Measurements from ENCODE around the gene MRGPRE.
A peak's percentile ranks its signal among the peaks of the same experiment; 100 is the strongest.
"Not testable (repeated sequence)": the region's sequence is repeated elsewhere in the genome, so short reads cannot be mapped to it uniquely, and the experiment has no call there.

Gene MRGPRE

GRCh38 chr11:3231851-3232744 is at the start of gene MRGPRE:
MRGPRE (minus strand) TSS chr11:3232417; CDS start chr11:3228799, 3,618 bp downstream.
- DNase-seq: peak in 1 of 2 experiments; percentile 61

GRCh38 chr11:3281146-3281545 is 48.9 kb upstream of the MRGPRE start:
- not testable (repeated sequence) for DNase-seq

DNA sequence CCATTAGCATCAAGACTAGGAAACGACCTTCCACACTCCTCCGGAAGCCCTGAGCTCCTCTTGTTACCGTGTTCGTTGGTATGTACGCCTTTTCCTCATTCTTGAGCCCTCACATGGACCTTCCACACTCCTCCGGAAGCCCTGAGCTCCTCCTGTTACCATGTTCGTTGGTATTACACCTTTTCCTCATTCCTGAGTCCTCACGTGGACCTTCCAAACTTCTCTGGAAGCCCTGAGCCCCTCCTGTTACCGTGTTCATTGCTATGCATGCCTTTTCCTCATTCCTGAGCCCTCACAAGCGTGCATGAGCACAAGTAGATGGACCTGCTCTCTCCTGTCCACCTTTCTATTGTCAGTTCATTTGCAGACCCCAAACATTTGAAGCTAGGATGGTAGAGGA is 48.4 kb upstream of the MRGPRE start:
- not testable (repeated sequence) for DNase-seq

GRCh38 chr11:3278922-3279321 is 46.7 kb upstream of the MRGPRE start:
- not testable (repeated sequence) for DNase-seq

GRCh38 chr11:3273629-3274028 is 41.4 kb upstream of the MRGPRE start:
- not testable (repeated sequence) for DNase-seq

DNA sequence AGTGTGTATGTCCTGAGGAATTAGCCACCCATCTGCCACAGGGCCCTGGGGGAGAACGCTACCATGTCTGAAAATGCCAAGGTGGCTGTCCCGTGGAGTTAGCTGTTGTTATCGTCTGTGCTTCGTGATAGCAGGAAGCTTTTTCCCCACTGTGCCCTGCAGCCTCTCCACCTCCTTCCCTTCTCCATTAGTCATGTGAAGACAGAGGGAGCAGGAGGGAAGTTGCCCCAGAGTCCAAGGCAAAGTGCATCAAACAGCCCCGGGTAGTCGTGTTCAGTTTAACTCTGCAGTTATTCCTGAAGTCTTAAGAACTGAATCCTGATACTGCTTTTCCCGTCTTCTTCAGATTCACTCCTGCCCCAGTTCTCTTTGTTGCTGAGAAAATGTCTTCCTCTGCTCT is 30.3 kb upstream of the MRGPRE start:
- not testable (repeated sequence) for DNase-seq

GRCh38 chr11:3261831-3262230 is 29.6 kb upstream of the MRGPRE start:
- DNase-seq: not testable (repeated sequence)

DNA sequence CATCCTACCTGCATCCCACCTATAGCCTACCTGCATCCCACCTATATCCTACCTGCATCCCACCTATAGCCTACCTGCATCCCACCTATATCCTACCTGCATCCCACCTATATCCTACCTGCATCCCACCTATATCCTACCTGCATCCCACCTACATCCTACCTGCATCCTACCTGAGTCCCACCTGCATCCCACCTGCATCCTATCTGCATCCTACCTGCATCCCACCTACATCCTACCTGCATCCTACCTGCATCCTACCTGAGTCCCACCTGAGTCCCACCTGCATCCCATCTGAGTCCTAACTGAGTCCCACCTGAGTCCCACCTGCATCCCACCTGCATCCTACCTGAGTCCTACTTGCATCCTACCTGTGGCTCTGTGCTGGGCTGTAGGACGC is 25.3 kb upstream of the MRGPRE start:
- DNase-seq: not testable (repeated sequence)

- not testable (repeated sequence) for DNase-seq
These were observed 23.0 kb upstream of the MRGPRE start for GRCh38 chr11:3255241-3255640.

DNA sequence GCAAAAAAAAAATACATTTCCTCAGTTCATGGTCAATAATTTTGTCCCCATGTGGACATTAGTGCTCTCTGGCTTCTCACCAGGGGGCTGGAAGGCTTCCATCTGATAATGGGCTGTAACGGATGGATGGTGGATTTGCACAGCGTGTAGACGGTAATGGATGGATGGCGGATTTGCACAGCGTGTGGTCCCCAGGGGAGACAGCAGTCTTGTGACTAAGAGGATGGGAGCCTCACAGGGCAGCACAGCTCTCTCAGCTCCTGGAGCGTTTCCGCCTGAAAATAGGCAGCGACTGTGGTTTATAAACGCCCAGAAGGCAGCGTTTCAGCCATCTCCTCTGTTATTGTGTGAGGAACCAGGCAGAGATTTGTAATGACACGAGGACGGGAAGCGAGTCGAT is 22.6 kb upstream of the MRGPRE start:
- DNase-seq: not testable (repeated sequence)

DNA sequence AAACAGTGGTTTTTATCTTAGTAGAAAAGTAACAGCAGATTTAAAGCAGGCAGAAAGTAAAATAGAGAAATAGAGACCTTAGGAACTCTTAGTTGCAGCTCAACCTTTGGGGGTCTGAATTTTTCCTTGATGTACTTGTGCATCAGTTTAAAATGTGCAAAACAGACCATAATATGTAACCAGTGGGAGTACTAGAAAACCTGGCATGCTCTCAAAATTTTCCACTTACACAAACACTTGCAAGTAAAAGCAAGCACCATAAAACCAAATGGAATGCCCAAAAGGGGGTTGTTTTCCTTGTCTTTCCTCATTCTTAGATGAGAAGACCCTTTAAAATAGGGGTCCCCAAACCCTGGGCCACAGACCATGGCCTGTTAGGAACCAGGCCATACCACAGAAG is 12.9 kb upstream of the MRGPRE start:
- no peak for DNase-seq

- DNase-seq: no peak
These were observed 11.7 kb upstream of the MRGPRE start for GRCh38 chr11:3243880-3244279.

DNA sequence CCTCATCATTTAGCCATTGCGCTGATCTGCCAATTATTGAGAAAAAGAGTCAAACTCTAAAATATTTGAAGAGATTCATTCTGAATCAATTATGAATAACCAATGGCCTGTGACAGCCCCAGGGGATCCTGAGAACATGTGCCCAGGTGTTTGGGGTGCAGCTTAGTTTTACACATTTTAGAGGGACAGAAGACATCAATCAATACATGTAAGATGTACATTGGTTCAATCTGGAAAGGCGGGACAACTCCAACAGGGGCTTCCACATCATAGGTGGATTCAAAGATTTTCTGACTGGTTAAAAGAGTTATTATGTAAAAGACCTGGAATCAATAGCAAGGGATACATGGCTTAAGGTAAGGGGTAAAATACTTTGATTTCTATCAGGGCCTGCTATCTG is 4.9 kb upstream of the MRGPRE start:
- DNase-seq: no peak

GRCh38 chr11:3234846-3235245 is 2.6 kb upstream of the MRGPRE start:
- no peak for DNase-seq

DNA sequence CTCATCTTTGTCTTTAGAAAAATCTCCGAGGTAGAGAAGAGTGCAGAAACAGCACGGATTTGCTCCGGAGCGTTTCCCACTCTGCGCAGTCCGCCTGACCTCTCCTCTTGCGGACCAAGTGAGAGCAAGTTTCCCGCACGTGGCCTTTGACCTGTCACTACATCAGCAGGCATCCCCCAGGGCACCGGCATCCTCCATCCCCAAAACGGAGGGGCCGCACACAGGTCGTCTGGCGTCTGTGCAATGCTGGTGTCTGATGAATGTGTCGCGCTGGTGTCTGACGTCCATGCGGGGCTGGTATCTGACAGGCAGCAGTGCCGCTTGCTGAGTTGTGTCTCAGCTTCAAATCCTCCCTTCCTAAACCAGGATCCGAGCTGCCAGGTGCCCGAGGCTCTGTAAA is 739 bp upstream of the MRGPRE start:
- no peak for DNase-seq

GRCh38 chr11:3231550-3231850 is 717 bp downstream of the MRGPRE start:
- DNase-seq: no peak

GRCh38 chr11:3230636-3231549 is 1.3 kb downstream of the MRGPRE start:
- DNase-seq: no peak

- DNase-seq: no peak
These were observed 2.3 kb downstream of the MRGPRE start for GRCh38 chr11:3229673-3230630.

- no peak for DNase-seq
These were observed 3.8 kb downstream of the MRGPRE start for GRCh38 chr11:3228445-3228829.

DNA sequence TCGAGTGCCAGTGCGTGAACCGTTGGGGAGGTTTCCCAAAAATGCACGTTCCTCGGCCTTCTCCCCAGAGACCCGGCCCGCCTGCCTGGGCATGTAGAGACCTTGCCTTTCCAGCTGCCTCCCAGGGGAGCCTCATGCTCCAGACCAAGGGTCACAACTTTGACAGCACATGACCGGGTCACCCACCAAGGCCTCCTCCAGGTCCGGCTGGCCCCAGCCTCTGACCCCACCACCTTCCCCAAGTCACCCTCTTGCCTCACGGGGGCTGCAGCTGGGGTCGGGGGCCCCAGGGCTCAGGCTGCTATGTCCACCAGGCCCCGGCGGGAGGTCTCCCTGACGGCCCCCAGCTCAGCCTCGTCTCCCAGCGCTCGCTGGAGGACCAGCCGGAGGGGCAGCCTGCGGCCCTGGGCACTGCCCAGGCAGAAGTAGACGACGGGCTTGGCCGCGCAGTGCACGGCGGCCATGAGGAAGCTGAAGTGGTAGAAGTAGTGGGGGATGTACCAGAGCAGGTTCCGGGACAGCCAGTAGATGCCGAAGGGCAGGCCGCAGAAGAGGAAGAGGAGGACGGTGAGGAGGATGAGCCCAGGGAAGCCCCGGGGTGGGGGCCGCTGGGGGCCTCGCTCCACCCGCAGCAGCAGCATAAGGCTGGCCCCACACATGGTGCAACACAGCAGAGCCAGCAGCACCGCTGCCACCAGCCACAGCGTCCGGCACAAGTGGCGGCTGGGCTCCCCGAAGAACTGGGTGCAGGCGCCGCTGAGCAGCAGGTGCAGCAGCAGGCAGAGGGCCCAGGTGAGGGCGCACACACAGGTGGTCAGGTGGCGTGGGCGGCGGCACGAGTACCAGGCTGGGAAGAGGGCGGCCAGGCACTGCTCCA is 4.4 kb downstream of the MRGPRE start:
- DNase-seq: no peak

DNA sequence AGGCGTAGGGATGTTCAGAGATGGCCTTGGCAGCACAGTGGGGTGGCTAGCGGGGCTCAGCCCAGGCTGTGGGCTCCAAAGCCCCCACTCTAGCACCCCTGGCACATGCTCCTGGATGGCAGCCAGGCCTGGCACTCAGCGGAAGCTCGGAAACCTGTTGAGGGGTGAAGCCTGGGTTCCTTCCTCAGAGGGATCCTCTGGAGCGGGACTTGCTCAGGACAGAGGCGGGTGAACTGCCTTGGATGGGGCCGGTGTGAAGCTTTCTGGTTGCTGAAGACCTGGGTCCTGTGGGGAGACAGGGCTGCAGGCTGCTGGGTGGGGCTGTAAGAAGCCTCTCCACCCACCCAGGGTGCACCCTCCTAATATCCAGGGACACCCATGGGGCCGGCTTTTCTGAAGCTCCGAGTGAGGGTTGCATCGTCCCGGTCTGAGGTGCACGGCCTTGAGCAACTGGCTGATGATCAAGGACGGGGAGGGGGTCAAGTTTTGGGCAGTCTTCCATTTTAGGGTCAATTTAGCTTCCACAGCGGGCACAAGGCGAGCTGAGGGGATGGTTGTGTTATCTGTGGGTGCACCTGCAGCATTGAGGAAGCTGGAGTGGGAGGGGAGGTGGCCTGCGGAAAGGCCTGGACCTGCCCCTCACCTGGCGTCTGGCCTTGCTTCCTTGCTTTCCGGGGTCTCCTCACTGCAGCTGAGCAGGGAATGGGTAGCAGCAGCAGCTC is 5.2 kb downstream of the MRGPRE start:
- DNase-seq: no peak

All from SHP77 (cell line).